HG03460 (cell line): ENCODE data around the gene ZNF660.
"Not testable (repeated sequence)": the region's sequence is repeated elsewhere in the genome, so short reads cannot be mapped to it uniquely, and the experiment has no call there.

ENCODE experiments used
- ATAC-seq: cut with Tn5 transposase; IDR thresholded peaks from one replicate; pipeline ENCODE4 v1.9.1; 2021; ENCODE audit not compliant: unreplicated experiment

ZNF660 gene

DNA sequence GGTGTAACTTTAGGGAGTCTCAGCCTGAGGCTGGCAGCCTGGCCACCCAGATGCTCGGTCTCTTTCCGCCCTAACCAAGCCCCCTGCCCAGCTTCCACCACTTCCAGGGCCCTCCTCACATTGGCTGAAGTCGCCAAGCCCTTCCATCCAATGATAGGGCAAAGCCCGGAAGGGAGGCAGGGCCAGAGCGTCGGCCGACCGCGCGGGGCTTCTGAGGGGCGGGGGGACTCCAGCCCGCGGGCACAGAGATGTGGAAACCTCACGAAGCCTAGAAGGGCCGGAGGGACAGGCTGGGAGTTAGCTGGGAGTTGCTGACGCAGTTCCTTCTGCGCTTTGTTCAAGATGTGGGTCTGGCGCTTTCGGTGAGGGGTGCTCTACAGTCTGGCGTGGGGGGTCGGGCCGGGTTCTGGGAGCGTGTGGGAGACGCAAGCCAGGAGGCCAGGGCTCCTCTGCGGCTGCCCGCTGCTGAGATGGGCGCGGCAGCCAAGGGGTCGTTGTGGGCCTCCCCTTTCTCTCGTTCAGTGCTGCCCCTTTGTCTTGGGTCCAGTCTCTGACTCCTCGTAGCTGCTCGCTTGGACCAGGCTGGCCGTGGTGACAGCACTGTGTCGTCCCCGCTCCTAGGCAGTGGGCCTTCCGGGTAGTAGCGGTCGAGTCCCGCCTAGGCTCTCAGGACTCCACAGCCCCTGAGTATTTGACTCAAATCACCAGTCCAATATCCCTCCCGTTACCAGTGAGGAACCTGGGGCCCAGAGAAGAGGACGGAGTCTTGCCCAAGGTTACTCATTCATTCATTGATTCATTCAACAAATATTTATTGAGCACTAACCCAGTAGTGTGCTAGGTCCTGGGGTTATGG lies at the start of gene ZNF660:
ZNF660 (plus strand) TSS at position 319 of the 856 bp plus-strand sequence. CDS start 9,230 bp downstream, outside the sequence.
- peak; percentile 89 for ATAC-seq

DNA sequence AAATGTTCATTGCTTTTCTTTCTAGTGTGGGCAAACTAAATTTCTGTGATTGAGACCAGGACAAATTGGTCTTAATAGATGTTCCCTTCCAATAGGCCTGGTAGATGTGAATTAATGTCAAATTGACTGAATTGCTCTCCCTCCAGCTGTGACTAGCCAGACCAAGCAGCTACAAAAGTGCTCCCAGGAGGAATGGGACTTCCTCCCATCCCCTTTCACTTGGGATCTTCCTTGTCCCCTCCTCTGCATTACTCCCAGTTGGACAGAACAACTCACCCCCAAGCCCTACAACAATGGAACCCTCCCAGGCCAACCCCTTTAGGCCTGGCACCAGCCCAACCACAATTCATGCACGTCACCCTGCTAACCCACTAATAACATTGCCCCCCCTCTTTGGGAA lies 49.4 kb upstream of the ZNF660 start:
- ATAC-seq = no peak

DNA sequence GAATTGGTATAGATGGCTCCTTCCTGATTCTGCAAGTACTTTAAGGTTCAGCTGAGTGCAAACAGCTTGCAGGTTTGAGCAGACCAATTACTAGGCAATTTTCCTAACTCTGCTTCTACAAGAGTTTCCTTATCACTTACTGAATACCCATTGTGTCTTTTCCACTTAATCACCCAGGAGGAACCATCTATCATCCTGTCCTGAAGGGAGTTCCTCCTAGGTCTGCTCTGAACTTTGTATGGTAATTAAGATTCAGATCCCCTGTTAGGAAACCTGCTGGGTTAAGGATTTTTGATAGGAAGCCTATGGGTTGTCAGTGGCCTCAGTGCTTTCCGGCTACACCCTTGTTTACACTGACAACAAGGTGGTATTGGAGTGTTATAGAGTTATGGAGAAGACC lies 40.0 kb upstream of the ZNF660 start:
- ATAC-seq = not testable (repeated sequence)

DNA sequence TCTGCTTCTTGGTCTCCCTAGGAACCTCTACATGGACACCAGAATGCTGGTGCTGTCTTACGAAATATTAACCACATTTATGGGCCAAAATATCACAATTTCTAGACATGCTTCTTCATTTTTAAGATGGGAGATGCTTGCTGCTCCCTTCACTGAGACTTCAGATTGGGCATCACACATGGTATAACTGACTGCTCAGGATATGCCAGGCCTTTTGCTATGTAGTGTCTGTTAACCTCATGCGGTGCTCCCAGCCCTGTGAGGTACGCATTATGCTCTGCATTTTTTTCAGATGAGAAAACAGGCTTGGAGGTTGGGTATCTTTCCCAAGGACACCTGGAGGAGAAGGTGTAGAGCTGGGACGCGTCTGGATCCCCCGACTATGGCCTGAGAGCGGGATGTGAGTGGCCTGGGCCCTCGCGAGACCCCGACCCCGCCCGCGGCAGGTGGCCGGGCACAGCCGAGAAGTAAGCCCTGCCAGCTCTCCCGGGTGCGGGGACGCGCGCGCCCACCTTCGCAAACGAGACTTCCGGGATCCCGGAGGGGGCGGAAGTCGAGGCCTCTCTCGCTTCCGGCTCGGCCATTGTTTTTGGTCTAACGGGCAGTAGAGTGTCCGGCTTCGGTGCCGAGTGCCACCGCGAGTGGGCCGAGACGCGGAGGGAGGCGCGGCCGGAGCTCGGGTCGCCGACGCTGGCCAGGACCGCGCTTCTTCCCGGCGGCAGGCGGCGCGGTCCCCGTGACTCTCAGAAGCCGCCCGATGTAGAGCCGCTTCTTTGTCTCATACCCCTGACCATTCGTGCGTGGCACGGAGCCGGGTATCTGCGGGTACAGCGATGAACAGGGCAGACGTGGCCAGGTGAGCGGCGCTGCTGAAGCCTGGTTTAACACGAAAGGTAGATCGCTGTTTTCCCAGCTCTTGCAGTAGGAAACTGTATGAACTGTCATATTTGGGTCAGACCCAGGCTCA lies 29.9 kb upstream of the ZNF660 start, which contains the start of gene ZKSCAN7:
ZKSCAN7 (plus strand) TSS at position 568 of the 967 bp plus-strand sequence. CDS start 1,855 bp downstream, outside the sequence.
- peak; percentile 65 for ATAC-seq

DNA sequence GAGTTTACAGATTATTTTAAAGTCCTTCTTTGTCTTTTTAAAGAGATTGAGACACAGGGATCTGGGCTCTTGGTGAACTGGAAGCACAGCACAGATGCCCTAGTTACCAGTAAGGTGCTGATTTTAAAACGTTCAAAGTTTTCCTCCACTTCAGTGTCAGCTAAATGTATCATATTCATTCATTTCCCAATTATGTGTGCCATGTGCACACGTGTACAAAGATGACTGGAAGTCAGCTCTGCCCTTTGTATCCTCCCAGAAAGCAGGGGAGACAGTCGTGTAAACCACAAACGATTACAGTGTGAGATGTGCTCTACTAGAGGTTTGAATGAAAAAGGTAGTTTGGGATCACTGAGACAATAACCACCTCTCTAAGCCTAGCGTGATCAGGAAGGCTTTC lies 29.0 kb upstream of the ZNF660 start:
- no peak for ATAC-seq

DNA sequence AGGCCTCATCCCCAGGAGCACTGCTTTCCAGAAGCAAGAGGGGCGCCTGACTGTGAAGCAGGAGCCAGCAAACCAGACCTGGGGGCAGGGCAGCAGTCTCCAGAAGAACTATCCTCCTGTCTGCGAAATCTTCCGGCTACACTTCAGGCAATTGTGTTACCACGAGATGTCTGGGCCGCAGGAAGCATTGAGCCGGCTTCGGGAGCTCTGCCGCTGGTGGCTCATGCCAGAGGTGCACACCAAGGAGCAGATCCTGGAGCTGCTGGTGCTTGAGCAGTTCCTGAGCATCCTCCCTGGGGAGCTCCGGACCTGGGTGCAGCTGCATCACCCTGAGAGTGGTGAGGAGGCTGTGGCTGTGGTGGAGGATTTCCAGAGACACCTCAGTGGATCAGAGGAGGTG lies 27.7 kb upstream of the ZNF660 start:
- no peak for ATAC-seq

DNA sequence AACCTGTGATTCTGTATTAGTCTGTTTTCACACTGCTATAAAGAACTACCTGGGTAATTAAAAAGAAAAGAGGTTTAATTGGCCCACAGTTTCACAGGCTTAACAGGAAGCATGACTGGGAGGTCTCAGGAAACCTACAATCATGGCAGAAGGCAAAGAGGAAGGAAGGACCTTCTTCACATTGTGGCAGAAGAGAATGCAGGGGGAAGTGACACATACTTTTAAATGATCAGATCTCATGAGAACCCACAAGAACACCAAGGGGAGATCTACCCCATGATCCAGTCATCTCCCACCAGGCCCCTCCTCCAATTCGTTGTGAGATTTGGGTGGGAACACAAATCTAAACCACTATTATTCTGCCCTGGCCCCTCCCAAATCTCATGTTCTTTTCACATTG lies 23.7 kb upstream of the ZNF660 start:
- no peak for ATAC-seq

DNA sequence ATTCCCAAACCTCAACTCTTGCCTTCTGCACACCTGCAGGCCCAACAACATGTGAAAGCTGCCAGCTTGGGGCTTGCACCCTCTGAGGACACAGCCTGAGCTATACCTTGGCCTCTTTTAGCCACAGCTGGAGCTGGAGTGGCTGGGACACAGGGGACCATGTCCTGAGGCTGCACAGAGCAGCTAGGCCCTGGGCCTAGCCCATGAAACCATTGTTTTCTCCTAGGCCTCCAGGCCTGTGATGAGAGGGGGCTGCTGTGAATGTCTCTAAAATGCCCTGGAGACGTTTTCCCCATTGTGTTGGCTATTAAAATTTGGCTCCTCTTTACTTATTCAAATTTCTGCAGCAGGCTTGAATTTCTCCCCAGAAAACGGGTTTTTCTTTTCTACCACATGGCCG lies 22.6 kb upstream of the ZNF660 start:
- ATAC-seq = no peak

DNA sequence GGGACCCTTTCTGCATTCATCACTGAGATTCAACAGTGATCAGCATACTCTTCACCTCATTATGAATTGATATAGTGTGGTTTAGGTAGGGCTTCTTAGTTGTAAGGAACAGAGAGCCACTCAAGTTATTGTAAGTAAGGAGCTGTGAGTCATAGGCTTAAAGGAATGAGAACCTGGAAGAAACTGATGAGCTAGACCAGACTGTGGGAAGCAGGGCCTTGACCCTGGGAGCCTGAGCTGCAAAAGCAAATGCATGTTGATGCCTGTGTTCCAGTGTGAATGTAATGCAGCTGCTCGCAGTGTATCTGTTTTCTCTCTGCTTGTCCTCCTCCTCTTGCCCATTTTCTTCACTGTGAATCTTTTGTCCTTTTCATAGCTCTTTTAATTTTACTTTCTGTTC lies 16.2 kb upstream of the ZNF660 start:
- ATAC-seq = no peak

DNA sequence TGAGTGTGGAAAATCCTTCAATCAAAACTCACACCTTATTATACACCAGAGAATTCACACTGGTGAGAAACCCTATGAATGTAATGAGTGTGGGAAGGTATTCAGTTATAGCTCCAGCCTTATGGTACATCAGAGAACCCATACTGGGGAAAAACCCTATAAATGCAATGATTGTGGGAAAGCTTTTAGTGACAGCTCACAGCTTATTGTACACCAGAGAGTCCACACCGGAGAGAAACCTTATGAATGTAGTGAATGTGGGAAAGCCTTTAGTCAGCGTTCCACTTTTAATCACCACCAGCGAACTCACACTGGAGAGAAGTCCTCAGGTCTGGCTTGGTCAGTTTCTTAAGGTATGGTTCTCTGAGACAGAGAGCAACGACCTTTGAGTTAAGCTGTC lies 13.7 kb upstream of the ZNF660 start:
- no peak for ATAC-seq

DNA sequence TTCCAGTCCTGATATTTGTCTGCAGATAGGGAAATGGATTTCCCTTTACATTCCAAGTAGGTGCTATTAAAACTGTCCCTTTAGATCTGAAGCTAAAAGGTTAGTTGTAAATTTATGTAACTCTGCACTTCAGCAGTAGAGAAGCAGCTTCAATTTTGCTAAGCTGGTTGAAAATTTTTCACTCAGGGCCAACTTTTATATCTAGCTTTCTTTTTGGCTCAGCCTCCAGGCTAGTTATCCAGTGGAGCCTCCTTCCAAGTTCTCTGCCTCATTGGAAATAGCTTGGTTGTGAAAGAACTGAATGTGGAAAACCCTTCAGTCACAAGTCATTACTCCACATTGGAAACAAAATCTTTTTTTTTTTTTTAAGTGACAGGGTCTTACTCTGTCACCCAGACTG lies 8.2 kb upstream of the ZNF660 start:
- ATAC-seq = no peak

DNA sequence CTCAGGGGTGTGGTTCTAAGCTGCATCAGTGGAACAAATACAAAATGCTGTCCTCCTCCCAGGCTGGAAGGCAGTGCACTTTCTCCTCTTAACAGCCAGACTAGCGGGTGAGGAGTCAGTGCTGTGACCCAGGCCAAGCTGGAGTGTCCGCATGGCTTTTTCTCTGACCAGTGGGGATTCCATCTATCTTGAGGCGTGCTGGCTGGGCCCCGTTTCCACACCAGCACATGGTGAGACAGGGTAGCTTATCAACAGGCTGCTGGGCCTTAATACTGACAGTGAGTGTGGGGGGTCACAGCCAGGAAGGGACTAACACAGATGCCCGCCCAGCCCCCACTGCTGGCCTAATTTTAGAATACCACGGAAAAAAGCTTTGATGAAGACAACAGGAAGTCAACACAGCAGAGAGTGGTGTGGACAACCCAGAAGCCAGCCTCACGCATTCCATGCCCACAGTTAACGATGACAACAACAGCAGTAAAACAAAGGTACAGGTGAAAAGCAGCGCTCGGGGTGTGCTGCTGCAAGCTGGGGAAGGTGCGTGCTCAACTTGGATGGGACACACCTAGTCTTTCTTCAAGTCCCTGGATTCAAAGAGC lies 7.3 kb upstream of the ZNF660 start:
- ATAC-seq = not testable (repeated sequence)

DNA sequence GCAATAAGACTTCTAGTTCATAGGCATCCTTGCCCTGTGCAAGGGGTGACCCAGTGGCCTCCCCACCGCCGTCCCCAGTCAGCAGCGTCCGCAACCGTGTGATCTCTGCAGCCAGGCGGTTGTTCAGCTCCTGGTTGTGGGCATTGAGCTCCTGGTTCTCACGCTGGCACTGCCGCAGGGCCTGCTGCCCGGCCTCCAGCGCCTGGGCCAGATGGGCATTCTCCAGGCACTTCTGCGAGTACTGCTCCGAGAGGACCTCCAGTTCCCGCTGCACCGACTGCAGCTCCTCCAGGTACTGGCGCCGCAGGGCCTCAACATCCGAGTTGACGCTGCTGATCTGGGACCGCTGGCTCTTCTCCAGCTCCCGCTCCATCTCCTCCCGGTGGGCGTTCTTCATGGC lies 6.4 kb upstream of the ZNF660 start:
- not testable (repeated sequence) for ATAC-seq

DNA sequence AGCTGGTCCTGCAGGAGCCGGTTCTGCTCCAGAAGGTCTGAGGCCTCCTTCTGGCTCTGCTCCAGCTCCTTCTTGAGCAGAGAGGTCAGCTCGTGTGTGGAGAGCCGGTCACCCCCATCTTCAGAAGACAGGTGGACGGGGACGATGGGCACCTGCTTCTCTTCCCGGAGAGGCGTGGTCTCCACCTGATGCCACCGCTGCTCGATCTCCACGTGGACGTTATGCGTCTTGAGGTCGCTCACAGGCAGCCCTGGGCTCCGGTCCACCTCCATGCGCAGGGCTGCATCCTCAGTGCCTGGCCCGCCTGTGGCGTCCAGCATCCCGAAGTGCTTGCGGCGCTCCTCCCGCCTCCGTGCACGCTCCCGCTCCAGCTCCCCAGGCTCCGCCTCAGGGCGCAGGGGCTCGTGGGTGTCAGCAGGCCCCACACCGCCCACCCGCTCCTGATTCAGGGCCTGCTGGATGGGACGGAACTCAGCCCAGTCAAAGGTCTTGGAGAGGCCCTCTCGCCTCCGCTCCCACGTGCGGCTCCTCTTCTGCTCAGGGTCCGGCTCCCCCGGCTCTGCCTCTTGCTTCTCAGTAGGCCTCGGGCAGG lies 5.7 kb upstream of the ZNF660 start:
- not testable (repeated sequence) for ATAC-seq

DNA sequence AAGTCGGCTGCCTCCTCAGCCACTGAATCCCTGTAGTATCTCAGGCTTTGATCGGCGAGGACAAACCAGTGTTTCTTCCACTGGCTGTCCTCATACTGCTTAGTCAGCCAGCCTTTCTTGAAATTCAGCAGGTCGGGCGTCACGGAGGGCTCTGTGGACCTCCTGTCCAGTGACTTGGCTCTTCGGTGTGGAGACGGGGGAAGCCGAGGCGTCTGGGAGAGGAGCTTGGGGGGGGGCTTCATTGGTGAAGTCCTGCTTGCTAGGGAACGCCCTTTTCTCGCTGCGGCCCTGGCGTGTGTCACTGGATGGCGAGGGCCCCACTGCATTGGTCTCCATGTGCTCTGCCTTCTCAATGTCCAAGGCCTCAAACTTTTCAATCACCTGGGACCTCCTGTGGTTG lies 5.0 kb upstream of the ZNF660 start:
- ATAC-seq = not testable (repeated sequence)

DNA sequence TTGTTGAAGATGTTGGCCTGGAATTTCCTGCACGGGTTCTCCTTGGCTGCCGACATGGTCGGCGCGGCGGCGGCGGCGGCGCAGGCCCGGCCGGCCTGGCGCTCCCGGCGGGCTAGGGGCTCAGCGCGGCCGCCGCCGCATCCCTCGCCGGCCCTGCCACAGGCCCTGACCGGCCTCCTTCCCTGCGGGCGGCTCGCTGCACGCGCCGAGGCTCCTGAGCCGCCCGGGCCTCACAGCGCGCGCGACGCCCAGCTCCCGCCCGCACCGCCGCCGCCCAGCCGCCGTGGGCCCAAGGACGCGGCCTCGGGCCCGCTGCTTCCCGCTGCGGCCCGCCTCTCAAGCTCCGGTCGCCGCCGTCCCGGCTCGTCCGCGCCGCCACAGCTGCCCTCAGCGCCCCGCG lies 3.8 kb upstream of the ZNF660 start:
- ATAC-seq = not testable (repeated sequence)

DNA sequence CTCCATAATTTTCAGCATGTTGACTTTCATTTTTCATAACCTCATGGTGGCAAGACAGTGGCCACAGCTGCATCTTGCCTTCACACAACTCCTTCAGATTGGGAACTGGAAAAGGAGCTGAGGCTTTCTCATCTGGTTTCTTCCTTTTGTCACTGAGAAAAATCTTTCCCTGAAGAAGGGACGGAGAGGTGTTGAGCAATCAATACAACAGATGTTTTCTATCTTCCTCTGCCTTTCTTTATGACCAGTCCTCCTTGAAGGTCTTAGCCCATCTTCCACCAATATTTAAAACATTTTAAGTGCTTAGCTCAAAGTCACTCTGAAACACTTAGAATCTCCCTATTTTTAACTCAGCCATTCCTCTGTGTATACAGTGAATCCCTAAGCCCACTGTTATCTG lies 11.9 kb downstream of the ZNF660 start:
- ATAC-seq = no peak

DNA sequence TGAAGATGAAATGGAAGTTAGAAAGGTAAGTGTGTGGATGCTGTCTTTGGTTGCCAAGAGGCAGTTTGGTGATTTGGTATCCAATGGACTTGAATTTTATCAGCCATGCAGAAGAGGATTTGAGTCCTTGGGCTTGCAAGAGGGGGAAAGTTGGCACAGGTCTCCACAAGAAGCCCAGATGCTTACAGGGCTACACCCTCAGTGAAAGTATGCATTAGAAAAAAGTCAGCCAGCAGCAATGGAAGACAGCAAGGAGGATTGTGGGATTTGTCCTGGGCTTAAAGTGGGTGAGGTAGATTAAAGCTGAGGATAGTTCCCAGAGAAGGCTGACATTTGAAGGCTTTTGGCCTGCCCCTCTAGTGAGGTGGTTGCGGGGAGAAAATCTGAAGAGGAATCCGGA lies 17.0 kb downstream of the ZNF660 start:
- ATAC-seq = no peak

DNA sequence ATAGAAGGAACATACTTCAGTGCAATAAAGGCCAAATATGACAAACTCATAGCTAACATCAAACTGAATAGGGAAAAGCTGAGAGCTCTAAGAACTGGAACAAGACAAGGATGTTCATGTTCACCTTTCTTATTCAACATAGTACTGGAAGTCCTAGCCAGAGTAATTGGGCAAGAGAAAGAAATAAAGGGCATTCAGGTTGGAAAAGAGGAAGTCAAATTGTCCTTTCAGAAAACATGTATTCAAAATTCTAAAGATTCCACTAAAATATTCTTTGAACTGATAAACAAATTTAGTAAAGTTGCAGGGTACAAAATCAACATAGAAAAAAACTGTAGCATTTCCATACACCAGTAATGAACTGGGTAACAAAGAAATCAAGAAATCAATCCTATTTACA lies 27.9 kb downstream of the ZNF660 start:
- no peak for ATAC-seq

DNA sequence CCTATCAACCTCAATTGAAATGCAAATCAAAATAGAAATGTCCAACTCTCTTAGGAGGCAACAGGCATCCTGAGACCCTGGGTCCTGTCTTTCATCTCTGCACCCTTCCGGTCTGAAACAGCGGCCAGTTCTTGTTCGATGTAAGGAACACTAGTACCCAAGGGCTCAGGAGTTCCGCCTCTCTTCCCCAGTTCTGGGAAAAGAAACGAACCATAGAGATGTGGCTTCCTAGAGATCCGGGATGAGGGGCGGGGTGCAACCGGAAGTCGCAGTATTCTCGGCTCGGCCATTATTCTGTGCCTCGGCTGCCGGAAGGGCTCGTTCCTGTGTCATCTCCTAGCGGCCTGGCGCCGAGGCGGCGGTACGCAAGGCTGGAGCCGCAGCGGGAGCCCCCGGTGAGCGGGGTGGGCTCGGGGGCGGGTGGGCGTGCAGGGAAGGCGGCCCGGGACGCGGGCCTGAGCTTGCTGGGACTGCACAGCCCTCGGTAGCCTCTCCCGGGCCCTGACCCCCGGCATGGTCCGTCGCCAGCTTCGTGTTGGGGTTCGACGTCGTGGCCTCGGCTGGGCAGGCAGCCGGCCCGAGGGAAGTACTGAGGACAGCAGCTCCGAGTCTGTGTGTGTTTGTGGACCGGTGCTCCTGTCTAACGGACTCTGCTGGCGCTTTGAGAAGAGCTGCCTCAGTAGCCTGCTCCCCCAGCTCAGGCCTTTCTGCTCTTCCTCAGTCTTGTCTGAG lies 40.2 kb downstream of the ZNF660 start, which contains the start of gene ZNF197:
ZNF197 (plus strand) TSS at position 288 of the 732 bp plus-strand sequence. CDS start 4,119 bp downstream, outside the sequence.
- peak; percentile 88 for ATAC-seq
